Erythroblast (primary cell): ENCODE data around the gene MICAL1.

Experiments used
- GATA1 ChIP-seq: IDR thresholded peaks from 2 replicates; pipeline ENCODE4 v1.6.1; 2011; ENCODE audit warnings: low read depth, mild to moderate bottlenecking, control low read depth, low read length, moderate library complexity
- POLR2A ChIP-seq: IDR thresholded peaks from 2 replicates; pipeline ENCODE4 v1.6.1; 2011; ENCODE audit warnings: mild to moderate bottlenecking, low read length

DNA sequence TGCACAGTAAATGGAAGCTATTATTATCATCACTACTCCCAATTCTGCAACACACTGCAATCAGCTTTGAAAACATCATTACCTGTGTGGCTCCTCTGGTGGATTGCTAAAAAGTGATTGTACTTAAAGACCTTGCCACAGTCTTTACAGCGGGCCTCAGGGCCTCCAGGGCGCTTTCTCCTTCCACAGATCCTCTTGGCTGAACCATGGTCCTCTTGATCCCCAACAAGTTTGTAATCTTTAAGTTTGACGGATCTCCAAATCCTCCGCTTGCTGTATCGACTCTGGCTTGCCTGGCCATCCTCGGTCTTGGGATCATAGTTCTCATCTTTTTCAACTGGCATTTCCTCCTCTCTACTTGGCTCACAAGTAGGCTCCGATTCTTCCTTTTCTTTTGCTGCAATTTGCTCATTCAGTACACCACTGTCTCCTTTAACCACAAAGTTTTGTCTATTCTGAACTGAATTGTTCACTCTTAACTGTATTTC, 25.5 kb upstream of the MICAL1 start:
- TF ChIP-seq POLR2A (no peak), GATA1 (no peak)
